ENCODE measurements around the gene DCHS1.
"Not testable (repeated sequence)": the region's sequence is repeated elsewhere in the genome, so short reads cannot be mapped to it uniquely, and the experiment has no call there.

The DCHS1 gene, protein sequence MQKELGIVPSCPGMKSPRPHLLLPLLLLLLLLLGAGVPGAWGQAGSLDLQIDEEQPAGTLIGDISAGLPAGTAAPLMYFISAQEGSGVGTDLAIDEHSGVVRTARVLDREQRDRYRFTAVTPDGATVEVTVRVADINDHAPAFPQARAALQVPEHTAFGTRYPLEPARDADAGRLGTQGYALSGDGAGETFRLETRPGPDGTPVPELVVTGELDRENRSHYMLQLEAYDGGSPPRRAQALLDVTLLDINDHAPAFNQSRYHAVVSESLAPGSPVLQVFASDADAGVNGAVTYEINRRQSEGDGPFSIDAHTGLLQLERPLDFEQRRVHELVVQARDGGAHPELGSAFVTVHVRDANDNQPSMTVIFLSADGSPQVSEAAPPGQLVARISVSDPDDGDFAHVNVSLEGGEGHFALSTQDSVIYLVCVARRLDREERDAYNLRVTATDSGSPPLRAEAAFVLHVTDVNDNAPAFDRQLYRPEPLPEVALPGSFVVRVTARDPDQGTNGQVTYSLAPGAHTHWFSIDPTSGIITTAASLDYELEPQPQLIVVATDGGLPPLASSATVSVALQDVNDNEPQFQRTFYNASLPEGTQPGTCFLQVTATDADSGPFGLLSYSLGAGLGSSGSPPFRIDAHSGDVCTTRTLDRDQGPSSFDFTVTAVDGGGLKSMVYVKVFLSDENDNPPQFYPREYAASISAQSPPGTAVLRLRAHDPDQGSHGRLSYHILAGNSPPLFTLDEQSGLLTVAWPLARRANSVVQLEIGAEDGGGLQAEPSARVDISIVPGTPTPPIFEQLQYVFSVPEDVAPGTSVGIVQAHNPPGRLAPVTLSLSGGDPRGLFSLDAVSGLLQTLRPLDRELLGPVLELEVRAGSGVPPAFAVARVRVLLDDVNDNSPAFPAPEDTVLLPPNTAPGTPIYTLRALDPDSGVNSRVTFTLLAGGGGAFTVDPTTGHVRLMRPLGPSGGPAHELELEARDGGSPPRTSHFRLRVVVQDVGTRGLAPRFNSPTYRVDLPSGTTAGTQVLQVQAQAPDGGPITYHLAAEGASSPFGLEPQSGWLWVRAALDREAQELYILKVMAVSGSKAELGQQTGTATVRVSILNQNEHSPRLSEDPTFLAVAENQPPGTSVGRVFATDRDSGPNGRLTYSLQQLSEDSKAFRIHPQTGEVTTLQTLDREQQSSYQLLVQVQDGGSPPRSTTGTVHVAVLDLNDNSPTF (N-terminal part only)

DNA sequence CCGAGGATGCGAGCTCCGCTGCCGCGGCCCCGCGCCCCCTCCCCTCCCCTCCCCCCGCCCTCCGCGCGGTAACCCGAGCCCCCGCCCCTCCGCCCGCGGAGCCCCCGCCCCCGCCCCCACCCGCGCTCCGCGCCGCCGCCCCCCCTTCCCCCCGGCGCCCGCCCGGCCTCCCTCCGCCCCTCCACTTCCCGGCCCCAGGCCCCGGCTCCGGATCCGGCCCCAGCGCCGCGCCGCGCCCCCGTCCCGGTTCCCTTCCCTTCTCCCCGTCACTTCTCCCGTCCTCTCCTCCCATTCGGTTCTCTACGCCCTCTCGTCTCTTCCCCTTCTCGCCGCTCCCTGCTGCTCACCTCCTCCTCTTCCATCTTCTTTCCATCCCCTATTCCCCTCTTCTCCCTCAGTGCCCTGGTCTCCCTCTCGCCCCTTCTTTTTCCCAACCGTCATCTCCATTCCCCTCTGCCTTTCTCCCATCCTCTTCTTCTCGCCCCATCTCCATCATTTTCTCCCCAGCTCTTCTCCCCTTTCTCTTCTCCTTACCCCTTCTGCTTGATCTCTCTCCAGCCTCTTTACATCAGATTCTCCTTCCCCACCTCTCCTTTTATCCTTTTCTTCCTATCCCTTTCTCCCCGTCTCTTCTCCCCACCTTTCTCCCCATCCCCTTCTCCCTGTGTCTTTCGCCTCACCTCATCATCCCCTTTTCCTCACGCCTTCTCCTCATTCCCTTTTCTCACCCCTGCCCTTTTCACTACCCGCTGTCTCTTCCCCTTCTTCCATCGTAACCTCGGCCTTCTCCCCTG lies at the start of gene DCHS1:
Gene DCHS1, minus strand, starts transcription at position 20 of the 794 bp plus-strand sequence. CDS start 14,196 bp downstream, outside the sequence.
- no peak for DNase-seq (ENCODE audit: low read depth)

DNA sequence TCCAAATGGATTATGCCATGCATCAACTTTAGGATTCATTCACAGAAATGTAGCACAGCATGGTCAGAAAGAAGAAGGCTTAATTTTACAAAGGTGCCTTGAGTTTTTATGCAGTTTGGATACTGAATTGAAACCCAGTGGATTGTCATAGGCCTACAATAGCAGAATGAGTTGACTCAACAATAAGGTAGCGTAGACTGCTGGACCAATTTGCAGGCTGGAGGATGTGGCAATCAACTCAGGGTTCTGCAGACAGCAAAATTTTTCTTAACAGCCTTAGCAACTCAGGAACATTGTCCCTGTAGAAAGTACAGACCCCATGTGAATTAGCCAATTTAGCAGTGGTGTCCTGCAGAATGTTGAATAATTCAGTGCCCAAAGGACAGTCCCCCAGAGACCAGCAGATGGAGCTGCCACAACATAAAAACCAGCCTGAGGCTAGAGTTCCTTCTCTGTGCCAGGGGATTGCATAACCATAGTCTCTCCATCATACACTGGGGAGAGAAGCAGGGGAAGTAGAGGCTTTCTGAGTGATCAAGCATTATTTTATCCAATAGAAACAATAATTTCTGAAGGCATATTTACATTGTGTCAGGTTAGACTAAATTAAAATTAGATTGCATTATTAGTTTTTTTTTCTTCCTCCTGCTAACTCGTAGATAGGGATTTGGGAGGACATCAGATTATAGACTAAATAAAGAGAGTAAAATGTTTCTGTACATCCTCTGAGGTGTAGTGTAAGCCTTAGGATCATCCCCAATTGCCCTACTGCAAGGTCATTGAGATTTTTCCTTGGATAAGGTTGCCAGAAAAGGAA lies 47.8 kb upstream of the DCHS1 start:
- DNase-seq (ENCODE audit: low read depth): no peak

DNA sequence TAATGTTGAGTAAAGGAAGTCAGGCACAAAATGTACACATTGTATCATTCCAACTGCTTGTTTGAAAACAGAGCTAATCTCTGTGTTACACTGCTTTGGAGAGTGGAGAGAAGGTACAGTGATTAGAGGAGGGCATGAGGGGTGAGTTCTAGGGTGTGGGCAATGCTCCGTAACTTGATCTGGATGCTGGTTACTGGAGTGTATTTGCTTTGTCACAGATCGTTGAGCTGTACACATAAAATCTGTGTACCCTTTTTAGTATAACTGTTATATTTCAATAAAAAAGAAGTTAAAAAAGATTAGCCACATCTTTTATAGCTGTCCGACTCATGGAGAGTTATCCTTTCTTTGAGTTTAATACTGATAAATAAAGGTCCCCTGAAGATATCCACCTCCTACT lies 46.3 kb upstream of the DCHS1 start:
- DNase-seq (ENCODE audit: low read depth): not testable (repeated sequence)

DNA sequence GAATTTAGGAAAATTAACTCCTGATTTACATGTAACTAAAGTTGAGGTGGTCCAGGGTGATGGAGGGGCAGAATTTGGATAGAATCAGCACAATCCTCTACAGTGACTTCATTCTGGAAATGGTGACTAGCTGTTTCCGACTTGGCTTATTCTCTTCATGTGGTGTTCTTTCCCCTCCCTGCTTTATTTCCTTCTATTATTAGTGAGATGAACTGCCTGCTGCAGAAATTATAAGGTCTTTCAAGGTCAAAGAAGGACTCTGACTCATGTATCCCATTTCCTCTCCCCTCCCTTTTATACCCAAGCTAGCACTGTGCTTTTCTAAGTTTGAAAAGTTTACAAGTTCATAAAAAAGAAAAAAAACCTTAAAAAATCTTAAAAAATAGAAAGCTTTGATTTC lies 39.8 kb upstream of the DCHS1 start:
- no peak for DNase-seq (ENCODE audit: low read depth)

DNA sequence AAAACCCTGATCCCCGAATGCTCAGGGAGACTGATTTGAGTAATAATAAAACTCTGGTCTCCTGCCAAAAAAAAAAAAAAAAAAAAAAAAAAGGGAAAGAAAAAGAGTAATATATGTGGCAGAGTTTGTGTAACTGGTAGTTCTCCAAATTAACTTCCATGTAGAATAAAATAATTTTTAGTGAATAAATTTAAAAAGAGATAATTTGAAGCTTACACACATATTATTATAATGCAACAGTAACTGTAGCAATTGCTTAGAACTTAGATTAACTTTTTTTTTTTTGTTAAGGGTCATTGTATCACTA lies 38.6 kb upstream of the DCHS1 start:
- no peak for DNase-seq (ENCODE audit: low read depth)

DNA sequence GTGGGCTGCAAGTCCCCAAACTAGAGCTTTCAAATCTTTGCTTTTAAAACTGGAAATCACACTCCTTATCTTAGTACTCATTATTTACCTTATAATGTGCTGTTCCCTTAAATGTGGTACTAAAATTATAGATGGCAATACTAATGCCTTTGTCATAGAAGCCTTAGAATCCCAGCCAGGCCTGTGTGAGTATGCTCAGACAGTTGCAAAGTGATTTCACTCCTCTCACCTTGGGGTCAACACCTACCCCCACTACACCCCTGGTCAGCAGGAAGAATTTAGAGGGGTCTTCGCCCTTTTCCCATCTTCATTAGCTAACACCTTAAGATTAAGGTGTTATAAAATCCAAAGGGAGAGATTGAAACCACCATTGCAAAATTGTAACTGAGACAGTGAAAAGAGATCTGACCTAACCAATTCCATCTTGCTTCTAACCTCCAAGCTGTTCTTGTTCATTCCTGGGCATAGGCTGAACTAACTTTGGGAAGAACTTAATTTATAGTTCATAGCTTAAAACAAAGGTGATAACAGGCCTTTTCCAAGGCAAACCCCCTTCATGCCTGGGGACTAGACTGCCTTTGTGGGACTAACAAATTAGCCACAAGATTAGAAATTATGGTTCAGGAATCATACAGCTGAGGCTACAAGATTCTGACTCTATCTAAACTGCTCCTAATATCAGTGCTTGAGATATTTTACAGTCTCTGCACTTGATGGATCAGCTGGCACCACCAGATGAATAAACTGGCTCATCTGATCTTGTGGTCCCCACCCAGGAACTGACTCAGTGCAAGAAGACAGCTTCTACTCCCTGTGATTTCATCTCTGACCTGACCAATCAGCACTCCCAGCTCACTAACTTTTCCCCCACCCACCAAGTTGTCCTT lies 38.0 kb upstream of the DCHS1 start:
- DNase-seq (ENCODE audit: low read depth): peak; percentile 35

DNA sequence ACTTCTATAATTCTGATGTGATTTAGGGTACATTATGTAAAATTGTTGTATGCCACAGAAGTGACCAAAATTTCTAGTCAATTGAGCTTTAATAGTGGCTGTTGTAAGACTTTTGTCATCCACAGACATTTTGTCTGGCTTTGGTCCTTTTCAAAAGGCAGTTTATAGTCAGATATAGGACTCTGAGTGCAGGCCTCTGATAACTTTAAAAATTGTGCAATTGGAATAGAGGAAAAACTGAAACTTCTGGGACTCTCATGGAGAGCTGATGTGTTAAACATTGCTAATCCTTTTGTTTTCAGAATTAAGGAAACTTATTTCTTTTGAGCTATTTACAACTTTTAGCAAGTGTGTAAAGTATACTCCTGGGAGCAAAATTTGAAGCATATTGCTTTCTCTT lies 36.5 kb upstream of the DCHS1 start:
- DNase-seq (ENCODE audit: low read depth): no peak

DNA sequence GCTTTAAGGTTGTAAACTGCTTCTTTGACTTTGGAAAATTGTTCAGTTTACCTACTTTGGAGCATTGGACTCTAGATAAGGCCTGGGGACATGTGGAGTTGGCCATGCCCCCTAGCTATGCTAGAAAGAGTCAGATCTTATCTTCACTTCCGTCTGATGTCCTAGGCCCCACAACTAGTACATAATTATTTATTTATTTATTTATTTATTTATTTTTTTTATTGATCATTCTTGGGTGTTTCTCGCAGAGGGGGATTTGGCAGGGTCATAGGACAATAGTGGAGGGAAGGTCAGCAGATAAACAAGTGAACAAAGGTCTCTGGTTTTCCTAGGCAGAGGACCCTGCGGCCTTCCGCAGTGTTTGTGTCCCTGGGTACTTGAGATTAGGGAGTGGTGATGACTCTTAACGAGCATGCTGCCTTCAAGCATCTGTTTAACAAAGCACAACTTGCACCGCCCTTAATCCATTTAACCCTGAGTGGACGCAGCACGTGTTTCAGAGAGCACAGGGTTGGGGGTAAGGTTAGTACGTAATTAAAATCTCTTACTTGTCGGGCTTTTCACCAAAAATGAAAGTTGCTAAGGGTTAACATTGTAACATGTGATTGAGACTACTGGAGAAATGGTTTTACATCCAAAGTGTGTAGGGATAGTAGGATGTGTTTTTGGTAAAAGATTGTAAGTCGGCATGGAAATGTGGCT lies 35.0 kb upstream of the DCHS1 start:
- not testable (repeated sequence) for DNase-seq (ENCODE audit: low read depth)

DNA sequence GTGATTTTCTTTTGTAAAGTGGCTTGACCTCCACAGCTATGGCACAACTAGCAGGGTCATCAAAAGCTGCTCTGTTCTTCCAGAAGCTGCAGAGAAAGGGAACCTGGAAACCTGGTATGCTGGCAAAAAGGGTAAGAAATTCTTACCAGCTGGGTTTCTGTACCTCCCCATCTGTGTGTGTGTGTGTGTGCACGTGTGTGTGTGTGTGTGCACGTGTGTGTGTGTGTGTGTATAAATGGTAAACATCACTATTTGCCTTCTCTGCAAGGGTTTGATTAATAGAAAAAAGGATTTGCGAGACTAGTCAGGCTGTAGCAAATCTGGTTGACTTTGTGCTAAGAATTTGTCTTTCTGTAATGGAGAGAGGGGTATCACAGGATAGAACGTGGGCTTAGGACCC lies 32.3 kb upstream of the DCHS1 start:
- no peak for DNase-seq (ENCODE audit: low read depth)

DNA sequence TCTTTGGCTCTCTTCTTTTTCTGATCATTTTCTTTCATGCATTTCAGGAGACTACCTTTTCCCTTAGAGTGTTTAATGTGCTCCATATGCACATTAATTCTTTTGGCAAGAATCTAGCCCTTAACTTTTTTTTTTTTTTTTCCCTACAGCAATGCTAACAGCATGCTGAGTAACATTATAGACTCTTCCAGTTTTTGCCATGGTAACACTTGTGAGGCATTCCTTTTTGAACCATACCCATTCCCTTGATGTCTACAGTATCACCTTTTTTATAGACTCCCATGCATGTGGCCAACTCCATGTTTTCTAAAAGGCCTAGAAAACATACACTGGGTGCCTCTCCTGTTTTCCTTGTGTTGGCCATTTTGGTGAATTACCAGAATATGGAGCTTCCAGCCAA lies 30.4 kb upstream of the DCHS1 start:
- no peak for DNase-seq (ENCODE audit: low read depth)

DNA sequence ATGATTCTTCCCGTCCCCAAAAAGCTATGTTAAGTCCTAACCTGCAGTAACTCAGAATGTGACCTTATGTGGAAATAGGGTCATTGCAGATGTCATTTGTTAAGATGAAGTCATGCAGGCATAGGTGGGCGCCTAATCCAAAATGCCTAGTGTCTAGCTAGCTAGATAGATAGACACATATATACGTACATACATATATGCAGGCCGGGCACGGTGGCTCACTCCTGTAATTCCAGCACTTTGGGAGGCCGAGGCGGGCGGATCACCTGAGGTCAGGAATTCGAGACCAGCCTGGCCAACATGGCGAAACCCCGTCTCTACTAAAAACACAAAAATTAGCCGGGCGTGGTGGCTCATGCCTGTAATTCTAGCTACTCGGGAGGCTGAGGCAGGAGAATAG lies 28.5 kb upstream of the DCHS1 start:
- not testable (repeated sequence) for DNase-seq (ENCODE audit: low read depth)

DNA sequence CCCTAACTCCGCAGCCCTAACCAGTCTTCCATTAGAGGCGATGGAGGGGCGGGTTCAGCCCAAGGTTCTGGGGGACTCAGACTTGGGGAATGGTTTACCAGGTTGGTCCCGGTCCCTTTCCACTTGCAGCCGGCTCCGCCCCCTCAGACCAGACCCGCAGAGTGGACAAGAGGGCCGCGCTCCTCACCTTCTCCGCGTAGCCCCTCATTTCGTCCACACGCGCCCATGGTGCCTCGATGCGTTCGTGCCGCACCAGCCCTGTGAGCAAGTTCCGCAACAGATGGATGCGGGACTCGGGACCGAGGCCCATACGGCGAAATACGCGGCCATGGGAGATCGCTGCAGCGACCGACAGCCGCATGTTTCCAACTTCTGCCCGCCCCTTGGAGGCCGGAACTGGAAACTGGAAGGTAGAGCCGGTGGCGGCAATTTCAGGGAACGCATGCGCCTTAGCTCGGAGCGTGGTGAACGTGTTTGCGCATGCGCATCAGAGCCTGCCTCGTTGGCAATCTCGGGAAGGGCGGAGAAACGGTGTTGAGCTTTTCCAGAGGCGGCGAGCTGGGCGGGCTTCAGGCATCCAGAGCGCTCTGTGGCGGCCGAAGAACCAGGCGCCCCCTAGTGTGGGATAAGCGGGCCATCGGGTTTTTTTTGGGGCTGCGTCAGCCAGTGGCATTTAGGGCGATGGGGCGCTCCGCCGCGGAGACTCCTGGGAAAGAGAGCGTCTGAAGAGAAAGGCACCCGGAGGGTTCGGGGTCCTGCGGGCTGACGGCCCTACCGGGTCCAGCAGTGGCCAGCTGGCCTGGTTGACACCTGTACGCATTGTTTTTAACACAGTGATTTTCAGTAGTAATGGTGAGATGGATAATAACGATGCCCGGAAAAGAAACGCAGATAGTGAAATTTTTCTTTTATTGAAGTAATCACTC lies 27.6 kb upstream of the DCHS1 start, which contains the start of gene MRPL17:
Gene MRPL17, minus strand, starts transcription at position 405 of the 926 bp plus-strand sequence. Its CDS starts 44 bp downstream, at position 361.
- DNase-seq (ENCODE audit: low read depth): peak; percentile 99

DNA sequence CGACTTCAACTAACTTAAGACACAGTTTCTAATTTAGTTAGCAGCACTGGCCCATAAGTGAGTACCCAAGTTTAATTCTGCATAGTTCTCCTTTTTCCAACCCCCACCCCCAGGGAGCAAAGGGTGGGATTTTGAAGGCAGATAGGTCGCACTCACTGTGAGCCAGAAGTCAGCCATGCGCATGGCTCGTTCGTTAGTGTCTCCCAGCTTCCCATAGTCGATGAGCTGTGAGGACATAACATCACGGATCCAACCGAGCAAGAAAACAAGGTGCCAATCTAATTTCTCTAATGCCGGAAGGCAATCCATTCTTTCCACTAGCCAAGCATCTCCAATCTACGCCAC lies 27.0 kb upstream of the DCHS1 start:
- no peak for DNase-seq (ENCODE audit: low read depth)

DNA sequence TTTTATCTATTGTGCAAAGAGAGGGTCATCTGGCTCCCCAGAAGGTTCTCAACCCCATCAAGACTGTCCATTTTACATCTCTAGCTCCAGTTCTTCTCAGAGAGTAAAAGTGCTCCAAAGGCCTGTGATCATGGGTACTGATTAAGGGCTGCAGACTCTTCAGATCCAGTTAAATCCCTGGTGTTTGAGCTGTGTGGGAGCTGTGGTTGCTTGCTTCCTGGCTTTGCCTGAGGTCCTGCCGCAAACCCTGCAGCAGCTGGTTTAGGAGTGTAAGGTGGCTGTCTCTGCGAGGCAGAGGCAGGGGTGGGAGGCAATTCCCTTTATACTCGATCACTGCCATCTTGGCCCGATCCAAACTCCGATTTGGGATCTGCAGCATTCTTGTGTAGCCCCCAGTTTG lies 26.3 kb upstream of the DCHS1 start:
- no peak for DNase-seq (ENCODE audit: low read depth)

DNA sequence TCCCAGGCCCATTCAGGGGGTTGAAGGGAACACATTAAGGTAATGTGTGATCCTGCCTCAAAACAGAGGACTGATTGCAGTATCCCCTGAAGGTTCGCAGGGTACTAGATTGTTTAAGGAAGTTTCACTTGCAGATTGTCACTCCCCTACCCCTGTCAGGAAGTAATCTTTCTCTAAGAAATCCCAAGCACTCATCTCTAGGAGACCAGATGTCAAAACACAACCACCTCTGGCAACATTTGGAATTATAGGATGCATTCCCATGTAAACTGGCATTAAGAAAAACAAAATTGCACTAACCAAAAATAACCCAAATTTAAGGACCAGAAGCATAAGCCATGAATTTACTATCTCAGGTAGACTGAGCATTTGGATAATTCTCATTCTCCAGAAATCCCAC lies 25.9 kb upstream of the DCHS1 start:
- DNase-seq (ENCODE audit: low read depth): no peak

DNA sequence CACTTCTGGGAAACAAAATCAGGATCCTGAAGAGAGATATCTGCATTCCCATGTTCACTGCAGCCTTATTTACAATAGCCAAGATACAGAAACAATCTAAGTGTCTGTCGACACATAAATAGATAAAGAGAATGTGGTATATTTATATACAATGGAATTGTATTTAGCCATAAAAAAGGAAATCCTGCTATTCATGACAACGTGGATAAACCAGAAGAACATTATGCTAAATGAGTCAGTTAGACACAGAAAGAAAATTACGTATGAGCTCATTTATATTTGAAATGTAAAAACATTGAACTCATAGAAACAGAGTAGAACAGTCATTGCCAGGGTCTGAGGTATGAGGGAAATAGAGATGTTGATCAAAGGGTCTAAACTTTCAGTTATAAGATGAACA lies 21.4 kb upstream of the DCHS1 start:
- DNase-seq (ENCODE audit: low read depth): no peak

DNA sequence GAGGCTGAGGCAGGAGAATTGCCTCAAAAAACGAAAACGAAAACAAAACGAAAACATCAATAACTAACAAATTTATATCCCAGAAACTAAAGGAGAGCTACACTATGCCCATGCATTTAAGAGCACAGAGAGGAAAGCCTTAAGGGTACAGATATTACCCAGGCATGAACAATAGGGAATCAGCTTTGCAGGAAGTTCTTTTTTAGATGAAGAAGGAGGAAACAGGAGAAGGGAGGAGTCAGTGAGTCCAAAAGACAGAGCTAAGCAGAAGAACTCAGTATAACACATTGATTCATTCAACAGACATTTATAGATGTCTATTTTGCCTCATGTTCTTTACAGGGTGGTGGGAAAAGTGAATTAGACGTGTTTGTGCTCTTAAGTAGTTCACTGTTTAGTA lies 19.3 kb upstream of the DCHS1 start:
- no peak for DNase-seq (ENCODE audit: low read depth)

DNA sequence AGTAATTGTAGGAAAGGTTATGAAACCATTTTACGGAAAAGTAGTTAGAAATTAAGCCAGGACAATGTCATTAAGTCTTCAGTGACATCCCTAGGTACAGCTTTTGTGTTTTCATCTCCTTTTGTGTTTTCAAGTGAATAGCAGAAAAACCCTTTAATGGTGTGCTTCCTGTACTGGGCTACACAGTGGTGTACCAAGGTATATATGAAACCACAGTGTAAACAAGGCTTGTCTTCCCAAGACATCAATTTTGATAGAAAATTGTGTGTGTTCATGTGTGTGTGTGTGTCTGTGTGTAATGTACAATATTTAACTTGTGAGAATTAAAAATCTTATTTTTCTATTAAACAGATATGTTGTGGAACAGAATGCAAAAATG lies 18.6 kb upstream of the DCHS1 start:
- DNase-seq (ENCODE audit: low read depth): no peak
